ENCODE measurements around the gene PALS1.

The PALS1 gene

DNA sequence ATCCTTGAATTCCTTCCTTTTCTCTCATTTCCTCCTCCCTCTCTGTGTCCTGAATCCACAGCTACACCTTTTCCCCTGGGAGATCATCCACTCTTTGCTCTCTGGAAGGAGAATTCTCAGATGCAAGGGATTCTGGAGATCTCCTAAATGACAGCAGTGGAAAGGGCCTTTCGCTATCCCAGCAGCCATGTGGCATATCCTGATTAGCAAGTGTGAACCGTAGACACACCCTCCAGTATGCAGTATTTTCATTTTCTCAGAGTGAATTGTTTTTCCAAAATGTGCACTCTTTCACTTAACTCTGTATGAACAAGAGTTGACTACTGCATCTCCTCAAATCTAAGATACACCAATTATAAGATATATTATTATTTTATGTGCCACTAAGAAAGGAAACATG, 46.0 kb upstream of the PALS1 start:
- no peaks in the 10 kb centered on the region for H3F3A ChIP-seq (ENCODE audit: control insufficient read depth, insufficient read depth)
- no peak overlapping the region for H3K4me3 ChIP-seq (ENCODE audit: low read length)
- H3K4me2 ChIP-seq (ENCODE audit: low read length): no peak overlapping the region
- H3K9me2 ChIP-seq (replicated peaks; ENCODE audit: control insufficient read depth, low read length): no peaks in the 10 kb centered on the region
- H3K36me3 ChIP-seq (ENCODE audit: control insufficient read depth, low read length): no peaks in the 10 kb centered on the region
- no peaks in the 10 kb centered on the region for H3K9me3 ChIP-seq (ENCODE audit: control insufficient read depth, insufficient read depth, low read length)
- TF ChIP-seq EZH2phosphoT487 (IDR thresholded peaks at IDR 0.05; ENCODE audit: borderline replicate concordance, low read length): no peak
- TF ChIP-seq, protein P1, sequence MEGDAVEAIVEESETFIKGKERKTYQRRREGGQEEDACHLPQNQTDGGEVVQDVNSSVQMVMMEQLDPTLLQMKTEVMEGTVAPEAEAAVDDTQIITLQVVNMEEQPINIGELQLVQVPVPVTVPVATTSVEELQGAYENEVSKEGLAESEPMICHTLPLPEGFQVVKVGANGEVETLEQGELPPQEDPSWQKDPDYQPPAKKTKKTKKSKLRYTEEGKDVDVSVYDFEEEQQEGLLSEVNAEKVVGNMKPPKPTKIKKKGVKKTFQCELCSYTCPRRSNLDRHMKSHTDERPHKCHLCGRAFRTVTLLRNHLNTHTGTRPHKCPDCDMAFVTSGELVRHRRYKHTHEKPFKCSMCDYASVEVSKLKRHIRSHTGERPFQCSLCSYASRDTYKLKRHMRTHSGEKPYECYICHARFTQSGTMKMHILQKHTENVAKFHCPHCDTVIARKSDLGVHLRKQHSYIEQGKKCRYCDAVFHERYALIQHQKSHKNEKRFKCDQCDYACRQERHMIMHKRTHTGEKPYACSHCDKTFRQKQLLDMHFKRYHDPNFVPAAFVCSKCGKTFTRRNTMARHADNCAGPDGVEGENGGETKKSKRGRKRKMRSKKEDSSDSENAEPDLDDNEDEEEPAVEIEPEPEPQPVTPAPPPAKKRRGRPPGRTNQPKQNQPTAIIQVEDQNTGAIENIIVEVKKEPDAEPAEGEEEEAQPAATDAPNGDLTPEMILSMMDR (IDR thresholded peaks at IDR 0.05; ENCODE audit: low read depth, low read length, poor library complexity, severe bottlenecking): no peak
- no peaks in the 10 kb centered on the region for H3K4me1 ChIP-seq (ENCODE audit: control insufficient read depth, low read length)
- no peaks in the 10 kb centered on the region for H4K20me1 ChIP-seq (ENCODE audit: control insufficient read depth, insufficient read depth, low read depth, low read length)
- no peak overlapping the region for H3K27ac ChIP-seq (ENCODE audit: low read depth, low read length)
- no peaks in the 10 kb centered on the region for H3K27me3 ChIP-seq (ENCODE audit: control insufficient read depth, low read length)
- no peaks in the 10 kb centered on the region for H3K79me2 ChIP-seq (ENCODE audit: control insufficient read depth, low read length)

DNA sequence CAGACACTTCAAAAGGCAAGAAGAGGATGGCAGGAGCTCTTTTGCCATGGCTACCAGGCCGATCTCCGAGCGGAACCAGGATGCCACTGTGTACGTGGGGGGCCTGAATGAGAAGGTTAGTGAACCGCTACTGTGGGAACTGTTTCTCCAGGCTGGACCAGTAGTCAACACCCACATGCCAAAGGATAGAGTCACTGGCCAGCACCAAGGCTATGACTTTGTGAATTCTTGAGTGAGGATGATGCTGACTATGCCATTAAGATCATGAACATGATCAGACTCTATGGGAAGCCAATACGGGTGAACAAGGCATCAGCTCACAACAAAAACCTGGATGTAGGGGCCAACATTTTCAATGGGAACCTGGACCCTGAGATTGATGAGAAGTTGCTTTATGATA, 42.2 kb upstream of the PALS1 start:
- TF ChIP-seq EZH2phosphoT487 (IDR thresholded peaks at IDR 0.05; ENCODE audit: borderline replicate concordance, low read length): no peak
- TF ChIP-seq, protein P1 (IDR thresholded peaks at IDR 0.05; ENCODE audit: low read depth, low read length, poor library complexity, severe bottlenecking): no peak
- no peaks in the 10 kb centered on the region for H3K79me2 ChIP-seq (ENCODE audit: control insufficient read depth, low read length)

DNA sequence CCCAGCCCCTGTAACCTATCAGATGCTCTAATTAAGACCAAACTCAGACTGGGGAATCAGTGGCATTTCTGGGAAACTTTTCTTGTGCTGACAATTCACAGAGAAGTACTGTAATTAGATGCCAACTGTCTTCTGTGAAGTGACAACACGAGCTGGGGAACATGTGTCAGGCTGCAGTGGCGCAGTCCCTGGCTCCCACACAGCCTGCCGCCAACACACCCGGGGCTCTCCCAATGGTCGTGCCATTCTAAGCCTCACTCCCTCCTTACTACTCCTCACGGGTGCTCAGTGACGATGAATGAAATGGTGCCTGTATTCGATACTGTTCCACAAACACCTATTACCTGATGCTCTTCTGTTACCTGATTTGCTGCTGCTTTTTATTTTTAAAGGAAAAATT, 33.4 kb upstream of the PALS1 start:
- H3K4me3 ChIP-seq (ENCODE audit: low read length): no peak overlapping the region
- no peaks in the 10 kb centered on the region for H3K4me1 ChIP-seq (ENCODE audit: control insufficient read depth, low read length)
- H3K27ac ChIP-seq (ENCODE audit: low read depth, low read length): no peak overlapping the region
- no peaks in the 10 kb centered on the region for H3K27me3 ChIP-seq (ENCODE audit: control insufficient read depth, low read length)
- no peaks in the 10 kb centered on the region for H3K36me3 ChIP-seq (ENCODE audit: control insufficient read depth, low read length)
- TF ChIP-seq EZH2phosphoT487 (IDR thresholded peaks at IDR 0.05; ENCODE audit: borderline replicate concordance, low read length): no peak
- TF ChIP-seq, protein P1 (IDR thresholded peaks at IDR 0.05; ENCODE audit: low read depth, low read length, poor library complexity, severe bottlenecking): no peak
- H4K20me1 ChIP-seq (ENCODE audit: control insufficient read depth, insufficient read depth, low read depth, low read length): no peaks in the 10 kb centered on the region
- no peaks in the 10 kb centered on the region for H3K9me3 ChIP-seq (ENCODE audit: control insufficient read depth, insufficient read depth, low read length)
- no peaks in the 10 kb centered on the region for H3F3A ChIP-seq (ENCODE audit: control insufficient read depth, insufficient read depth)
- H3K9me2 ChIP-seq (replicated peaks; ENCODE audit: control insufficient read depth, low read length): no peaks in the 10 kb centered on the region
- H3K79me2 ChIP-seq (ENCODE audit: control insufficient read depth, low read length): no peaks in the 10 kb centered on the region
- no peak overlapping the region for H3K4me2 ChIP-seq (ENCODE audit: low read length)

More for the DNA sequence above, 42.2 kb upstream of the PALS1 start:
- Histone ChIP-seq H3K9me2 (replicated peaks; ENCODE audit: control insufficient read depth, low read length) (no peaks in the 10 kb centered on the region), H4K20me1 (ENCODE audit: control insufficient read depth, insufficient read depth, low read depth, low read length) (no peaks in the 10 kb centered on the region), H3K9me3 (ENCODE audit: control insufficient read depth, insufficient read depth, low read length) (no peaks in the 10 kb centered on the region), H3K4me1 (ENCODE audit: control insufficient read depth, low read length) (no peaks in the 10 kb centered on the region), H3K4me3 (ENCODE audit: low read length) (no peak overlapping the region), H3F3A (ENCODE audit: control insufficient read depth, insufficient read depth) (no peaks in the 10 kb centered on the region), H3K36me3 (ENCODE audit: control insufficient read depth, low read length) (no peaks in the 10 kb centered on the region), H3K27ac (ENCODE audit: low read depth, low read length) (no peak overlapping the region), H3K27me3 (ENCODE audit: control insufficient read depth, low read length) (no peaks in the 10 kb centered on the region), H3K4me2 (ENCODE audit: low read length) (no peak overlapping the region)

DNA sequence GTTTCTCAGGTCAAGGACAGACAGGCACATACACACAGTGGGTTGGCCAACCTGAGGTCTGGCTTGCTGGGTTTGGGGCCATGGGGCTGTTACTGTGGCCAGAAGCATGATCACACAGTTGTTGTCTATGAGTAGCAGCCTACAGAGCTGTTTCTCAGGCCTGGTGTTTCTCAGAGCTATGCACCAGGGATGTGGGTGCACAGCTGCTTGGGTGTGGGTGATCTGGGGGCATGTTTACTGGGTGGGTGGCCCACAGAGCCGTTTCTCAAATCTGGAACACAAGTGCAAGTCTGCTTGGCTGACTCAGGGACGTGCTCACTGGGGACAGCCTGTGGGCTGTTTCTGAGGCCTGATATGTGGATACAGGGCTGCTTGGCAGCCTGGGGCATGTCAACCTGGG, 23.1 kb upstream of the PALS1 start:
- H3K79me2 ChIP-seq (ENCODE audit: control insufficient read depth, low read length): no peaks in the 10 kb centered on the region
- no peak for TF ChIP-seq EZH2phosphoT487 (IDR thresholded peaks at IDR 0.05; ENCODE audit: borderline replicate concordance, low read length)
- TF ChIP-seq, protein P1 (IDR thresholded peaks at IDR 0.05; ENCODE audit: low read depth, low read length, poor library complexity, severe bottlenecking): no peak

More for the DNA sequence above, 23.1 kb upstream of the PALS1 start:
- H3K4me1 ChIP-seq (ENCODE audit: control insufficient read depth, low read length): no peaks in the 10 kb centered on the region
- H3K27me3 ChIP-seq (ENCODE audit: control insufficient read depth, low read length): peaks cover 15% of the 10 kb centered on the region
- no peaks in the 10 kb centered on the region for H3K9me3 ChIP-seq (ENCODE audit: control insufficient read depth, insufficient read depth, low read length)
- no peaks in the 10 kb centered on the region for H3K36me3 ChIP-seq (ENCODE audit: control insufficient read depth, low read length)
- no peaks in the 10 kb centered on the region for H3K9me2 ChIP-seq (replicated peaks; ENCODE audit: control insufficient read depth, low read length)
- H3K27ac ChIP-seq (ENCODE audit: low read depth, low read length): no peak overlapping the region
- H3F3A ChIP-seq (ENCODE audit: control insufficient read depth, insufficient read depth): no peaks in the 10 kb centered on the region
- no peak overlapping the region for H3K4me2 ChIP-seq (ENCODE audit: low read length)
- H4K20me1 ChIP-seq (ENCODE audit: control insufficient read depth, insufficient read depth, low read depth, low read length): no peaks in the 10 kb centered on the region
- H3K4me3 ChIP-seq (ENCODE audit: low read length): no peak overlapping the region
